ENCODE data around the gene PTPRN2. TPM values are rescaled to one million over a fixed set of nuclear protein-coding genes. Genes with fewer than 3 reads are reported as not detected.

Gene PTPRN2
- total and polyA plus RNA-seq, 2 of the 13 experiments (the other 11 are each of a cell fraction or from before 2014, with no cell fraction given): 2.5 to 24.2 TPM

- TF ChIP-seq NCOA1 (CRISPR knock-in tag; IDR thresholded peaks at IDR 0.05) (no peak), NFRKB (IDR thresholded peaks at IDR 0.05) (no peak), ZFP82 (CRISPR knock-in tag; IDR thresholded peaks at IDR 0.05; ENCODE audit: borderline replicate concordance) (no peak), LRRFIP1 (CRISPR knock-in tag; conservative IDR thresholded peaks at IDR 0.05) (no peak), SNRNP70 (IDR thresholded peaks at IDR 0.05; ENCODE audit: low read depth, low read length) (no peak), HNF4G (IDR thresholded peaks at IDR 0.05; ENCODE audit: borderline replicate concordance, low read depth, low read length) (peak; percentile 62), HNF4G (CRISPR knock-in tag; IDR thresholded peaks at IDR 0.05; ENCODE audit: borderline replicate concordance, low read depth) (peak; percentile 24; the same call in 1 of the 2 replicates), BATF2 (CRISPR knock-in tag; IDR thresholded peaks at IDR 0.05) (no peak), GFI1 (CRISPR knock-in tag; IDR thresholded peaks at IDR 0.05; ENCODE audit: borderline replicate concordance) (no peak), CHD2 (IDR thresholded peaks at IDR 0.05; ENCODE audit: low read depth, low read length) (no peak), ZBTB34 (CRISPR knock-in tag; IDR thresholded peaks at IDR 0.05) (no peak), GATAD2A (CRISPR knock-in tag; IDR thresholded peaks at IDR 0.05) (peak; percentile 67), CAMTA2 (CRISPR knock-in tag; IDR thresholded peaks at IDR 0.05; ENCODE audit: borderline replicate concordance) (no peak), IKZF1 (IDR thresholded peaks at IDR 0.05) (no peak), NR2F6 (IDR thresholded peaks at IDR 0.05) (peak; percentile 55), NR2F6 (CRISPR knock-in tag; IDR thresholded peaks at IDR 0.05) (peak; percentile 36; the same call in 1 of the 2 replicates), ZBTB25 (CRISPR knock-in tag; IDR thresholded peaks at IDR 0.05) (0 out of 2 replicates have a peak, but pooled peaks have one; percentile 18), ZNF230 (CRISPR knock-in tag; IDR thresholded peaks at IDR 0.05) (no peak), HOXA7 (CRISPR knock-in tag; IDR thresholded peaks at IDR 0.05) (no peak), ADNP (CRISPR knock-in tag; IDR thresholded peaks at IDR 0.05) (0 out of 2 replicates have a peak, but pooled peaks have one; percentile 17), GABPB1 (CRISPR knock-in tag; IDR thresholded peaks at IDR 0.05) (no peak), ZNF331 (CRISPR knock-in tag; IDR thresholded peaks at IDR 0.05) (no peak; the same call in 1 of the 2 replicates), HIVEP1 (CRISPR knock-in tag; IDR thresholded peaks at IDR 0.05) (no peak), ZNF597 (CRISPR knock-in tag; IDR thresholded peaks at IDR 0.05) (no peak), PHF8 (CRISPR knock-in tag; IDR thresholded peaks at IDR 0.05) (no peak), XBP1 (CRISPR knock-in tag; IDR thresholded peaks at IDR 0.05) (no peak), SP1 (IDR thresholded peaks at IDR 0.05) (no peak), SP1 (CRISPR knock-in tag; IDR thresholded peaks at IDR 0.05) (no peak), TP53 (CRISPR knock-in tag; conservative IDR thresholded peaks at IDR 0.05) (no peak)
These were observed 4.3 kb upstream of the PTPRN2 start (continued) for GRCh38 chr7:158591944-158592343.
